Peyer's patch (tissue), 4 donors: ENCODE results near the gene POR. TPM values are rescaled to one million over a fixed set of nuclear protein-coding genes. Genes with fewer than 3 reads are reported as not detected.
A peak's percentile ranks its signal among the peaks of the same experiment; 100 is the strongest.

ENCODE experiments used
- DNase-seq, 3 donors: peaks; one replicate each; pipeline ENCODE4 v3.0.0-alpha.2; 2017 to 2019
- H3K27ac ChIP-seq, 4 donors: fragments of 200-600 bp; sonication (generic); one replicate each; pipeline ENCODE4 v1.5.1; 2016 to 2019
- H3K27me3 ChIP-seq, 2 donors: fragments of 200-600 bp; sonication (generic); one replicate each; pipeline ENCODE4 v1.5.1; 2019
- H3K36me3 ChIP-seq, 3 donors: fragments of 200-600 bp; sonication (generic); one replicate each; pipeline ENCODE4 v1.5.1; 2016 to 2019
- H3K4me1 ChIP-seq, 4 donors: fragments of 200-600 bp; sonication (generic); one replicate each; pipeline ENCODE4 v1.5.1; 2016 to 2019
- H3K4me3 ChIP-seq, 4 donors: fragments of 200-600 bp; sonication (generic); 1 replicate in 3 of 4; 2 replicates in 1 of 4; pipeline ENCODE4 v1.5.1; 2016 to 2019; ENCODE audit warnings: mild to moderate bottlenecking in 1 of 4
- H3K9me3 ChIP-seq, 4 donors: fragments of 200-600 bp; sonication (generic); one replicate each; pipeline ENCODE4 v1.5.1; 2016 to 2019; ENCODE audit warnings: mild to moderate bottlenecking in 1 of 4
- POLR2A ChIP-seq, 2 donors: fragments of 450-650 bp; IDR thresholded peaks; one replicate each; pipeline ENCODE4 v1.5.1; 2017; ENCODE audit warnings: antibody characterized with exemption in 2 of 2, mild to moderate bottlenecking in 2 of 2, moderate library complexity in 2 of 2
- total RNA-seq, 4 donors: library from RNA; depleted of rRNA; stranded (reverse); fragments of >200 nt; gene quantifications; one replicate each; pipeline ENCODE4 v1.1.0, GENCODE V29; 2016
- TF ChIP-seq, protein P1 (sequence below), 6 experiments: fragments of 450-650 bp in 4 of 6; fragments of 200-600 bp in 2 of 6; sonication (generic) in 1 of 6; IDR thresholded peaks; one replicate each; pipeline ENCODE4 v1.5.1; 2017 to 2019; ENCODE audit warnings: antibody characterized with exemption in 6 of 6, mild to moderate bottlenecking in 3 of 6, moderate library complexity in 1 of 6

Gene POR
- total RNA-seq, 4 donors from 2014 or later = 67.7 to 625 (median 451) TPM

GRCh38 chr7:75993689-75994387 lies 78.9 kb downstream of the POR start:
- H3K27me3 ChIP-seq = no peaks in the 10 kb centered on the region
- peaks cover 0 to 4% (median 0%) of the 10 kb centered on the region in 3 donors for H3K36me3 ChIP-seq
- TF ChIP-seq, protein P1, sequence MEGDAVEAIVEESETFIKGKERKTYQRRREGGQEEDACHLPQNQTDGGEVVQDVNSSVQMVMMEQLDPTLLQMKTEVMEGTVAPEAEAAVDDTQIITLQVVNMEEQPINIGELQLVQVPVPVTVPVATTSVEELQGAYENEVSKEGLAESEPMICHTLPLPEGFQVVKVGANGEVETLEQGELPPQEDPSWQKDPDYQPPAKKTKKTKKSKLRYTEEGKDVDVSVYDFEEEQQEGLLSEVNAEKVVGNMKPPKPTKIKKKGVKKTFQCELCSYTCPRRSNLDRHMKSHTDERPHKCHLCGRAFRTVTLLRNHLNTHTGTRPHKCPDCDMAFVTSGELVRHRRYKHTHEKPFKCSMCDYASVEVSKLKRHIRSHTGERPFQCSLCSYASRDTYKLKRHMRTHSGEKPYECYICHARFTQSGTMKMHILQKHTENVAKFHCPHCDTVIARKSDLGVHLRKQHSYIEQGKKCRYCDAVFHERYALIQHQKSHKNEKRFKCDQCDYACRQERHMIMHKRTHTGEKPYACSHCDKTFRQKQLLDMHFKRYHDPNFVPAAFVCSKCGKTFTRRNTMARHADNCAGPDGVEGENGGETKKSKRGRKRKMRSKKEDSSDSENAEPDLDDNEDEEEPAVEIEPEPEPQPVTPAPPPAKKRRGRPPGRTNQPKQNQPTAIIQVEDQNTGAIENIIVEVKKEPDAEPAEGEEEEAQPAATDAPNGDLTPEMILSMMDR (IDR thresholded peaks at IDR 0.05) = no peak
- TF ChIP-seq POLR2A (IDR thresholded peaks at IDR 0.05) = peak; percentile 6 to 11
- H3K27ac ChIP-seq = peak overlapping the region; percentile 80 to 97 (median 94)
- peak; percentile 31 to 84 (median 74) for DNase-seq
- peaks cover 0 to 46% (median 2%) of the 10 kb centered on the region in 4 donors for H3K4me1 ChIP-seq
- H3K4me3 ChIP-seq = peak overlapping the region; percentile 77 to 84 (median 80)
- H3K9me3 ChIP-seq = no peaks in the 10 kb centered on the region

GRCh38 chr7:75994388-75995051 lies 79.6 kb downstream of the POR start, which contains the start of gene TMEM120A:
Gene TMEM120A (minus strand): TSS chr7:75994595. CDS start chr7:75994570, 25 bp downstream.
- H3K27me3 ChIP-seq = no peaks in the 10 kb centered on the region
- peak within 1 kb of the TSS; percentile 80 to 97 (median 94) for H3K27ac ChIP-seq
- peaks cover 0 to 4% (median 0%) of the 10 kb centered on the region in 3 donors for H3K36me3 ChIP-seq
- DNase-seq = peak; percentile 97 to 99 (median 98)
- peak within 1 kb of the TSS; percentile 77 to 84 (median 80) for H3K4me3 ChIP-seq
- peak; percentile 70 to 91 for TF ChIP-seq POLR2A (IDR thresholded peaks at IDR 0.05)
- TF ChIP-seq, protein P1 (IDR thresholded peaks at IDR 0.05) = peak in 5 of 6 experiments; percentile 10 to 37 (median 26)
- H3K4me1 ChIP-seq = peaks cover 0 to 41% (median 2%) of the 10 kb centered on the region in 4 donors
- H3K9me3 ChIP-seq = no peaks in the 10 kb centered on the region

DNA sequence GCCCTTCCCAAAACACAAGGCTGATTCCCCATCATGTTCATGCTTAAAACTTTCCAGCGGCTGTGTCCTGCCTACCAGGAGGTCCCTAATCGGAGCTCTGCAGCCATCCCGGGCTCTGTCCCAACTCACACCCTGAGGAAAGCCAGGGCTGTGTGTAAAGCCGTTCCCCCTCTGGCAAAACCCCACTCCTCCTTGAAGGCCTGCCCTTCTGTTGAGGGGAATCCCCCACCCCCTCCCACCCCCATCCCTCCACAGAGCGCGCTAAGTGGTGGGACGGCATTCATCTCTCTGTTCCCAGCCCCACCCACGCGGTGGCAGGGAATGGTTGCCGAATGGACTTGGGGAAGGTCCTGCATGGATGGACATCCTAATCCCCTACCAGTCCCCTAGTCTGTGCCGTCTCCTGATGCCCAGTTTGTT lies 80.1 kb downstream of the POR start:
- DNase-seq = no peak
- Histone ChIP-seq H3K27me3 (no peaks in the 10 kb centered on the region), H3K4me1 (peaks cover 0 to 39% (median 2%) of the 10 kb centered on the region in 4 donors), H3K27ac (peak overlapping the region; percentile 50 to 97 (median 88)), H3K36me3 (peaks cover 0 to 4% (median 0%) of the 10 kb centered on the region in 3 donors), H3K9me3 (no peaks in the 10 kb centered on the region), H3K4me3 (peak overlapping the region; percentile 77 to 84 (median 80))
- TF ChIP-seq, protein P1 (IDR thresholded peaks at IDR 0.05) = no peak
- no peak for TF ChIP-seq POLR2A (IDR thresholded peaks at IDR 0.05)

DNA sequence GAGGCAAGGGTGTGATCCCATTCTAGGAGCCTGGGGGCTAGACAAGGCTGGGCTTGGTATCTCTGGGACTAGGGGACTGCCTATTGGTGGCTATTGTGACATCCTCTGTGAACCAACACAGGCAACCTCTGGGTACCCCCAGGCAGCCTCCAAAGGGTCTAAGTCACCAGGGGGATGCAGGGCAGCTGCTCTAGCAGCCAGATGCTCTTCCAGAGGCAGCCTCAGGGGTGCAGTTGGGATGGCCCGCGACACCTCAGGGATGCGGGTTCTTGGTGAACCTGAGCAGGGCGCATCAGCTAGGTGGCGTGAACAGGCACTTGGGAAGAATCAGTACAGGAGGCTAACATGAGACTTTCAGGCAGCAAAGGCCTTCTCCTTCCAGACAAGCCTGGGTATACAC lies 81.0 kb downstream of the POR start:
- DNase-seq = no peak
- Histone ChIP-seq H3K27me3 (no peaks in the 10 kb centered on the region), H3K4me3 (no peak overlapping the region), H3K36me3 (peaks cover 0 to 11% (median 0%) of the 10 kb centered on the region in 3 donors), H3K4me1 (peaks cover 0 to 32% (median 2%) of the 10 kb centered on the region in 4 donors), H3K27ac (no peak overlapping the region), H3K9me3 (no peaks in the 10 kb centered on the region)
- no peak for TF ChIP-seq POLR2A (IDR thresholded peaks at IDR 0.05)
- TF ChIP-seq, protein P1 (IDR thresholded peaks at IDR 0.05) = no peak

- H3K27ac ChIP-seq = no peak overlapping the region
- H3K4me1 ChIP-seq = peaks cover 0 to 27% (median 2%) of the 10 kb centered on the region in 4 donors
- H3K36me3 ChIP-seq = peaks cover 0 to 11% (median 0%) of the 10 kb centered on the region in 3 donors
- H3K27me3 ChIP-seq = no peaks in the 10 kb centered on the region
- TF ChIP-seq POLR2A (IDR thresholded peaks at IDR 0.05) = no peak
- TF ChIP-seq, protein P1 (IDR thresholded peaks at IDR 0.05) = no peak
- H3K9me3 ChIP-seq = no peaks in the 10 kb centered on the region
- no peak for DNase-seq
- H3K4me3 ChIP-seq = no peak overlapping the region
Observed at GRCh38 chr7:75996476-75996875, 81.5 kb downstream of the POR start.
